Right atrium auricular region (tissue), 2 donors: ENCODE data around the gene FAM3A. TPM values are rescaled to one million over a fixed set of nuclear protein-coding genes. Genes with fewer than 3 reads are reported as not detected.

Source experiments
- DNase-seq: peaks from one replicate; pipeline ENCODE4 v3.0.0-alpha.2; 2019; ENCODE audit warnings: low spot score
- H3K27ac ChIP-seq, 2 donors: fragments of 200-600 bp; sonication (generic); 1 replicate in 1 of 2; 2 replicates in 1 of 2; pipeline ENCODE4 v1.5.1; 2016 to 2019
- H3K27me3 ChIP-seq, 2 donors: fragments of 200-600 bp; sonication (generic); one replicate each; pipeline versions ENCODE4 v1.5.1 to v1.6.0; 2017 to 2019
- H3K36me3 ChIP-seq: fragments of 200-600 bp; sonication (generic); one replicate; pipeline ENCODE4 v1.5.1; 2016
- H3K4me1 ChIP-seq, 2 donors: fragments of 200-600 bp; sonication (generic); one replicate each; pipeline versions ENCODE4 v1.5.1 to v1.6.0; 2017 to 2019
- H3K4me3 ChIP-seq, 2 donors: fragments of 200-600 bp; sonication (generic); 1 replicate in 1 of 2; 2 replicates in 1 of 2; pipeline ENCODE4 v1.5.1; 2017 to 2019; ENCODE audit warnings: mild to moderate bottlenecking in 1 of 2, moderate library complexity in 1 of 2
- H3K9me3 ChIP-seq, 2 donors: fragments of 200-600 bp; sonication (generic); one replicate each; pipeline ENCODE4 v1.5.1; 2019
- total RNA-seq, 2 donors: library from RNA; depleted of rRNA; stranded (reverse); fragments of >200 nt; gene quantifications; one replicate each; pipeline ENCODE4 v1.1.0, GENCODE V29; 2016
- TF ChIP-seq, protein P1 (sequence below), 2 donors: fragments of 200-600 bp; sonication (generic); IDR thresholded peaks; one replicate each; pipeline ENCODE4 v1.5.1; 2019; ENCODE audit warnings: antibody characterized with exemption in 2 of 2

Gene FAM3A
- total RNA-seq, 2 donors from 2014 or later, result 47.1 to 61.2 TPM

DNA sequence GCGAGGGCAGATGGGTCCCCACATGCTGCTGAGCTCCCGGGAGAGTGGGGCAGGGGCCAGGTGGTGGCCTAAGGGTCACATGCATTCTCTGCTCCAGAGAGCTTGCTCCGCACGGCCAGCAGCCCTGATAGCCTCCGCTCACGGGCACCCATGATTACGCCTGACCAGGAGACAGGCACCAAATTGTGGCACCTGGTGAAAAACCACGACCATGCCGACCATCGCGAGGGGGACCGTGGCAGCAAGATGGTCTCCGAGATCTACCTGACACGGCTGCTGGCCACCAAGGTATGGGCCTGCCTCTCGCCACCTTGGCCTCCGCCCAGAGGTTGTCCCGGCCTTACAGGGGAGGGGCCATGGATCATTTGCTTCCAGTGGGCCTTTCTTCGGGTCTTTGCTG lies 46.2 kb downstream of the FAM3A start:
- Histone ChIP-seq H3K27me3 (no peaks in the 10 kb centered on the region), H3K36me3 (peaks cover 18% of the 10 kb centered on the region), H3K27ac (no peak overlapping the region), H3K4me3 (no peak overlapping the region), H3K4me1 (no peaks in the 10 kb centered on the region), H3K9me3 (no peaks in the 10 kb centered on the region)
- TF ChIP-seq, protein P1, sequence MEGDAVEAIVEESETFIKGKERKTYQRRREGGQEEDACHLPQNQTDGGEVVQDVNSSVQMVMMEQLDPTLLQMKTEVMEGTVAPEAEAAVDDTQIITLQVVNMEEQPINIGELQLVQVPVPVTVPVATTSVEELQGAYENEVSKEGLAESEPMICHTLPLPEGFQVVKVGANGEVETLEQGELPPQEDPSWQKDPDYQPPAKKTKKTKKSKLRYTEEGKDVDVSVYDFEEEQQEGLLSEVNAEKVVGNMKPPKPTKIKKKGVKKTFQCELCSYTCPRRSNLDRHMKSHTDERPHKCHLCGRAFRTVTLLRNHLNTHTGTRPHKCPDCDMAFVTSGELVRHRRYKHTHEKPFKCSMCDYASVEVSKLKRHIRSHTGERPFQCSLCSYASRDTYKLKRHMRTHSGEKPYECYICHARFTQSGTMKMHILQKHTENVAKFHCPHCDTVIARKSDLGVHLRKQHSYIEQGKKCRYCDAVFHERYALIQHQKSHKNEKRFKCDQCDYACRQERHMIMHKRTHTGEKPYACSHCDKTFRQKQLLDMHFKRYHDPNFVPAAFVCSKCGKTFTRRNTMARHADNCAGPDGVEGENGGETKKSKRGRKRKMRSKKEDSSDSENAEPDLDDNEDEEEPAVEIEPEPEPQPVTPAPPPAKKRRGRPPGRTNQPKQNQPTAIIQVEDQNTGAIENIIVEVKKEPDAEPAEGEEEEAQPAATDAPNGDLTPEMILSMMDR (IDR thresholded peaks at IDR 0.05), result no peak
- DNase-seq, result no peak

- Histone ChIP-seq H3K27me3 (no peaks in the 10 kb centered on the region), H3K4me3 (no peak overlapping the region), H3K27ac (no peak overlapping the region), H3K4me1 (no peaks in the 10 kb centered on the region), H3K36me3 (peaks cover 18% of the 10 kb centered on the region), H3K9me3 (no peaks in the 10 kb centered on the region)
- no peak for DNase-seq
- TF ChIP-seq, protein P1 (IDR thresholded peaks at IDR 0.05), result no peak
These were observed 46.9 kb downstream of the FAM3A start for GRCh38 chrX:154469114-154469513.

DNA sequence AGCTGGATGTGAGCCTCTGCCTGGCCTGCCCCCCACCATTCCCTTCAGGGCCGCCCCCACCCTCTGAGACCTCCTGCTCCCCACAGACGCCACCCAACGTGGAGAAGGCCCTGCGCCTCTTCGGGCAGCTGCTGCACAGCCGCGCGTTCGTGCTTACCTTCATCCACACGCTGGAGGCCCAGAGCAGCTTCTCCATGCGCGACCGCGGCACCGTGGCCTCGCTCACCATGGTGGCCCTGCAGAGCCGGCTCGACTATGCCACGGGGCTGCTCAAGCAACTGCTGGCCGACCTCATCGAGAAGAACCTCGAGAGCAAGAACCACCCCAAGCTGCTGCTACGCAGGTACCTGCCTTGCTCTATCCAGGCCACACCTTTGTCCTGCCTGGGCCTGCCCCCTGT lies 47.8 kb downstream of the FAM3A start:
- H3K4me1 ChIP-seq, result no peaks in the 10 kb centered on the region
- H3K27ac ChIP-seq, result no peak overlapping the region
- H3K4me3 ChIP-seq, result no peak overlapping the region
- peaks cover 18% of the 10 kb centered on the region for H3K36me3 ChIP-seq
- no peaks in the 10 kb centered on the region for H3K9me3 ChIP-seq
- TF ChIP-seq, protein P1 (IDR thresholded peaks at IDR 0.05), result no peak
- H3K27me3 ChIP-seq, result no peaks in the 10 kb centered on the region
- no peak for DNase-seq

DNA sequence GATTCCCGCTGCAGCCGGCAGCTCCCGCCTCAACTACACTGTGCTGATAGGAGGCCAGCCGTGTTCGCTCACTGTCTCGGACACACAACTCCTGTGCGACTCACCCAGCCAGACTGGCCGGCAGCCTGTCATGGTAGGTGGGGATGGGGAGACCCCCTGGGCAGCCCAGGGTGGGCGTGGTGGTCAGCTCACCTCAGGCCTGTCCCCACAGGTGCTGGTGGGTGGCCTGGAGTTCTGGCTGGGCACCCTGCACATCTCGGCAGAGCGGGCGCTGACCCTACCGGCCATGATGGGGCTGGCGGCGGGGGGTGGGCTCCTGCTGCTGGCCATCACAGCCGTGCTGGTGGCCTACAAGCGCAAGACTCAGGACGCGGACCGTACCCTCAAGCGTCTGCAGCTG lies 48.5 kb downstream of the FAM3A start:
- DNase-seq, result no peak
- H3K27me3 ChIP-seq, result no peaks in the 10 kb centered on the region
- no peaks in the 10 kb centered on the region for H3K9me3 ChIP-seq
- TF ChIP-seq, protein P1 (IDR thresholded peaks at IDR 0.05), result no peak
- no peaks in the 10 kb centered on the region for H3K4me1 ChIP-seq
- H3K27ac ChIP-seq, result no peak overlapping the region
- peaks cover 18% of the 10 kb centered on the region for H3K36me3 ChIP-seq
- no peak overlapping the region for H3K4me3 ChIP-seq

DNA sequence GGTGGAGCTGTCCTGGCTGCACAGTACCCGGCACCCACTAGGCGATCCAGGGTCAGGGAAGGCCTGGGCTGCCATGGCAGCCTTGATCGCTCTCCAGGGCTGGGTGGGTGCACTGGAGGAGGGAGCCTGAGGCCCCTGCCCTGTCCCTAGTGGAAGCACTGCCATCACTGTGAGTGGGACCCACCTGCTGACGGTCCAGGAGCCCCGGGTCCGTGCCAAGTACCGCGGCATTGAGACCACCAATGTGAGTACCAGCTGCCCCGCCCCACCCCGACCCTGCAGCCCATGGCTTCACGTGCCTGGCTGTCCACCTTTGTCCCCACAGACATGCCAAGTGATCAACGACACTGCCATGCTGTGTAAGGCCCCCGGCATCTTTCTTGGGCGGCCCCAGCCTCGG lies 49.1 kb downstream of the FAM3A start:
- H3K27ac ChIP-seq, result no peak overlapping the region
- no peak overlapping the region for H3K4me3 ChIP-seq
- no peaks in the 10 kb centered on the region for H3K27me3 ChIP-seq
- no peak for DNase-seq
- H3K4me1 ChIP-seq, result no peaks in the 10 kb centered on the region
- TF ChIP-seq, protein P1 (IDR thresholded peaks at IDR 0.05), result no peak
- H3K9me3 ChIP-seq, result no peaks in the 10 kb centered on the region
- H3K36me3 ChIP-seq, result peaks cover 19% of the 10 kb centered on the region

GRCh38 chrX:154466036-154466435 lies 50.0 kb downstream of the FAM3A start:
- TF ChIP-seq, protein P1 (IDR thresholded peaks at IDR 0.05), result no peak
- Histone ChIP-seq H3K27ac (no peak overlapping the region), H3K36me3 (peaks cover 27% of the 10 kb centered on the region), H3K27me3 (no peaks in the 10 kb centered on the region), H3K9me3 (no peaks in the 10 kb centered on the region), H3K4me3 (no peak overlapping the region), H3K4me1 (no peaks in the 10 kb centered on the region)
- no peak for DNase-seq
